ENCODE measurements around the gene NUTM1.
"Not testable (repeated sequence)": the region's sequence is repeated elsewhere in the genome, so short reads cannot be mapped to it uniquely, and the experiment has no call there.

NUTM1 gene

GRCh38 chr15:34330279-34330678 is 12.8 kb upstream of the NUTM1 start:
- H3K9ac ChIP-seq (ENCODE audit: low read depth, low read length) = no peak overlapping the region
- no peaks in the 10 kb centered on the region for H3K4me1 ChIP-seq (ENCODE audit: insufficient read depth, low read length)
- no peaks in the 10 kb centered on the region for H3K36me3 ChIP-seq (ENCODE audit: insufficient read depth, low read length)
- no peaks in the 10 kb centered on the region for H3K9me3 ChIP-seq (ENCODE audit: control insufficient read depth, insufficient read depth, low read length)

DNA sequence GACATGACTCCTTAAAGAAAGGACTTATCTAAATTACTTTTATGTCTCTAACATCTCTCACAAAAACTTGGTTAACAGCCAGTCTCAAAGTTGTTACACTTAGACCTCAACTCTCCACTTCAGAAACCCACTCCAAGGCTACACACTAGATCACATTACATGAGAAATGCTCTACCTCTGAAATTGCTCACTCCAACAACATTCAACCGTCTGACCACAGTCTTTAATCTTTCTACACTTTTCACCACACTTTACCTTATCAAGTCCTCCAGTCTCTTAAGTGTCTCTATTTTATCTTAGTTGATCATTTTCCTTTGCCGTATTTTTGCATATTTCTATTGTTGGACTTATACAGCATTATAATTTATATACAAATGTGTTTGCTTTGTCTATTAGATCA is 11.3 kb upstream of the NUTM1 start:
- Histone ChIP-seq H3K9me3 (ENCODE audit: control insufficient read depth, insufficient read depth, low read length) (no peaks in the 10 kb centered on the region), H3K4me1 (ENCODE audit: insufficient read depth, low read length) (no peaks in the 10 kb centered on the region), H3K36me3 (ENCODE audit: insufficient read depth, low read length) (no peaks in the 10 kb centered on the region), H3K9ac (ENCODE audit: low read depth, low read length) (no peak overlapping the region)

GRCh38 chr15:34332553-34333120 is 10.5 kb upstream of the NUTM1 start:
- Histone ChIP-seq H3K4me1 (ENCODE audit: insufficient read depth, low read length) (no peaks in the 10 kb centered on the region), H3K36me3 (ENCODE audit: insufficient read depth, low read length) (no peaks in the 10 kb centered on the region), H3K9ac (ENCODE audit: low read depth, low read length) (no peak overlapping the region), H3K9me3 (ENCODE audit: control insufficient read depth, insufficient read depth, low read length) (no peaks in the 10 kb centered on the region)

DNA sequence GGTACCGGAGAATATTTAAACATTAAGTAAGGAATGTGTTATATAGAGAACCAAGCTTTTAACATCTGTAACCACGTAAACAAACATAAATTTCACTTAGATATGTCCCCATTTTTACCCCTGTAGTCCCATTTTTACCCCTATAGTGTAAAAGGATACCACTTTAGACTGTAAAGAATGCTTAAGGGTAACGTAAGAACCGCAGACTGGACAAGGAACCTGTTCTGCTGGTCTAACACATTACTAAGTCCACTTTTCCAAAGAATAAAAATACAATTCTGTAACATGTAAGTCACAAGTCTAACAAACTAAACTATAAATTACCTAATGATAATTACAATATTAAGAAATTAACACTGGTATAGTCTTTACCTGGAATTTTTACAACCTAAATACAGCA is 8.4 kb upstream of the NUTM1 start:
- Histone ChIP-seq H3K36me3 (ENCODE audit: insufficient read depth, low read length) (no peaks in the 10 kb centered on the region), H3K4me1 (ENCODE audit: insufficient read depth, low read length) (no peaks in the 10 kb centered on the region), H3K9ac (ENCODE audit: low read depth, low read length) (no peak overlapping the region)

DNA sequence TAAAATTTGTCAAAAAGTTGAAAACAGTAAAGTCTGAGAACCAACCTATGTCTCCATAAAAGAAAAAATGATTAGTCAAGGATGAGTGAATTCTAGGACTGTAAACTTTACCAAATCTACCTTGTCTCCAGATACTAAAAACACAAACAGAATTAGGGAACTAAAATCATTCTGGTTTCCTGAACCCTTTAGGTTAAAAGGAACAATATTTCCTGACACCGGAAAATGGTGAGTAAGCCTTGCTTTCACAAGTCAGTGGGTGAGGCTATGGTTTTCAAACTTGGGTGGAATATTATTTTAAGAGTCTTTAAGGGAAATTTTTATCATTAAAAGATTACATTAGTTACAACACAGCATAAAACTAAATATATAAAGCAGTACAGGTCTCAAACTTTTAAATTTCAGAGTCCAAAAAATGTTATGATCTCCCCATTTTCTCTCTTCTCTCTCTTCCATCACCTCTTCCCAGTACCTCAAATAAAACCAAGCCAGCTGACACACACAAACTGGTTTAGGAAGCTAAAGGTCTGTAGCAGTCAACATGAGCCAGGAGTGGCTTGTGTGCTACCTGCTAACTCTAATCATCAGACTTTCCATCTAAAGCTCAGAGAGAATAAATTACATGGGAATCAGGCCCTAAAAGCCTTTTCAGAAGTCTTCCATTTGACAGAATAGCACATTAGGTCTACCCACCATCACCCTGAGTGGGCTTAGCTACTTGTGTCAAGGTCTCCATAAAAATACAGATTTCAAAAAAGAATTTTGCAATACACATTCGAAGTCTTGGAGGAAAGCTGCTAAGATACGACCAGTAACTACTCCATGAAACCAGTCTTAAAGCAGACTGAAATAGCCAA is 7.7 kb upstream of the NUTM1 start:
- Histone ChIP-seq H3K9ac (ENCODE audit: low read depth, low read length) (no peak overlapping the region), H3K36me3 (ENCODE audit: insufficient read depth, low read length) (no peaks in the 10 kb centered on the region), H3K9me3 (ENCODE audit: control insufficient read depth, insufficient read depth, low read length) (no peaks in the 10 kb centered on the region), H3K4me1 (ENCODE audit: insufficient read depth, low read length) (no peaks in the 10 kb centered on the region)

More for the DNA sequence above, 8.4 kb upstream of the NUTM1 start:
- H3K9me3 ChIP-seq (ENCODE audit: control insufficient read depth, insufficient read depth, low read length) = no peaks in the 10 kb centered on the region

DNA sequence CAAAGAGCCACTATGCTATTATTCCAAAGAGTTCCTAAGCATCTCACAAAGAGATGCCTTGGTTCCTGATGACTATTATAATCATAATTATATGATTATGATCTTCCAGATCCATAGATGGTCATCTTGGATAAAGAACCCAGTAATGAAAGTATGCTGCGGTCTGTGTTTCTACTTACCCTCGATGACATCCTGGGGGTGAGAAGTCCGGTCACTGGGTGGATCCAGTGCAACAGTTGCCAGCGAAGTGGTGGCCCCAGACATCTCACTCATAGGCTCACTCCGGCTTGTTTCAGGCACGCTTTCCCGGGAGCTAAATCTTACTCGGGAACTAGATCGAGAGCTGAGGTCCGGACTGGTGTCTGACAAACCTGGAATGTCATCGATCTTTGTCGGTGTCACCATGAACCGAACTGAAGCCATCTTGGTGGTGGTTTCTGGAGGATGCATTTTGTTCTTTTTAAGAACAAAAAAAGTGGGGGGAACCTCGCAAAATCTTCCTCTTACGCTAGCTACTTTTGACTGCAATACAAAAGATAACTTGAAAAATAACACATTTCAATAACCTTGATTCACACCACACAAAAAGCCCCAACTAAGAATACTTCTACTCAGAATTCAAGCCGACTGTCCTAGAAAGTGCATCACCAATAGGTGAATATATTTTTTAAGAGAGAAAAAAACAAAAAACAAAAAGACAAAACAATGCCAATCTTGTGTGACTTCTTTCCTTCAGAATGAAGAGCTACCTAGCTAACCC is 6.7 kb upstream of the NUTM1 start:
- H3K9ac ChIP-seq (ENCODE audit: low read depth, low read length) = peak overlapping the region; percentile 65
- 0 out of 2 replicates have a peak, but pooled peaks cover 2% of the 10 kb centered on the region for H3K36me3 ChIP-seq (ENCODE audit: insufficient read depth, low read length)
- H3K4me1 ChIP-seq (ENCODE audit: insufficient read depth, low read length) = no peaks in the 10 kb centered on the region
- no peaks in the 10 kb centered on the region for H3K9me3 ChIP-seq (ENCODE audit: control insufficient read depth, insufficient read depth, low read length)

DNA sequence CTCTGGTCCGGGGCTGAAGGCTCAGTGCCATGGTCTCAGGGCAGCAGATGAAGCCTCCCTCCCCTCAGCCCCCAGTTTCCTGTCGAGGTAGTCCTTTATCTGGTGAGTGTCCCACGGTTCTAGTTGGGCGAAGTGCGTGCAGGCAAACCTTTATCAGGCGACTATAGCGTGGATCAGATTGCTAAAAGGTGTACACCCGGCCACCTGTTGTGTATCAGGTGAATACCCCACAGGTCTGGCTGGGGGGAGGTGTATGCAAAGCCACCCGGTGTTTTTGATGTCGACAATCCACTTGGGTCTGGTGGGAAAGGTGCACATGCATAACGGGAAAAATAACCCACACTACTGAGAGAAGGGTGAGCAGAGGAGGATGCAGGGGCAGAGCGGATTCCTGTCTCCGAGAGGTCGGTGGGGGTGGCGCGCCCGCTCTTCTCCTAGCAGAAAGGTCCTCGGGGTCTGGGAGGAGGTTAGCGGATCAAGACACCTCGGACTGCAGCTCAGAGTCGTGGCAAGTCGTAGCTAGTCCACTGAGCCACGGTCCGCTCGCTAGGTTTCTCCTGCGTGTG is 6.0 kb upstream of the NUTM1 start:
- H3K9me3 ChIP-seq (ENCODE audit: control insufficient read depth, insufficient read depth, low read length) = no peaks in the 10 kb centered on the region
- peaks cover 5% of the 10 kb centered on the region; the same call in 1 of the 2 replicates for H3K36me3 ChIP-seq (ENCODE audit: insufficient read depth, low read length)
- no peaks in the 10 kb centered on the region; the same call in 1 of the 2 replicates for H3K4me1 ChIP-seq (ENCODE audit: insufficient read depth, low read length)
- peak overlapping the region; percentile 65 for H3K9ac ChIP-seq (ENCODE audit: low read depth, low read length)

- Histone ChIP-seq H3K9ac (ENCODE audit: low read depth, low read length) (peak within 1 kb of the TSS; percentile 65), H3K9me3 (ENCODE audit: control insufficient read depth, insufficient read depth, low read length) (no peaks in the 10 kb centered on the region), H3K4me1 (ENCODE audit: insufficient read depth, low read length) (no peaks in the 10 kb centered on the region; the same call in 1 of the 2 replicates), H3K36me3 (ENCODE audit: insufficient read depth, low read length) (peaks cover 5% of the 10 kb centered on the region; the same call in 1 of the 2 replicates)
These were observed 5.4 kb upstream of the NUTM1 start, which contains the start of gene SLC12A6 for GRCh38 chr15:34337557-34338306. Gene SLC12A6, minus strand, starts transcription at chr15:34337781. Its CDS starts 1,101 bp downstream, at chr15:34336680.

DNA sequence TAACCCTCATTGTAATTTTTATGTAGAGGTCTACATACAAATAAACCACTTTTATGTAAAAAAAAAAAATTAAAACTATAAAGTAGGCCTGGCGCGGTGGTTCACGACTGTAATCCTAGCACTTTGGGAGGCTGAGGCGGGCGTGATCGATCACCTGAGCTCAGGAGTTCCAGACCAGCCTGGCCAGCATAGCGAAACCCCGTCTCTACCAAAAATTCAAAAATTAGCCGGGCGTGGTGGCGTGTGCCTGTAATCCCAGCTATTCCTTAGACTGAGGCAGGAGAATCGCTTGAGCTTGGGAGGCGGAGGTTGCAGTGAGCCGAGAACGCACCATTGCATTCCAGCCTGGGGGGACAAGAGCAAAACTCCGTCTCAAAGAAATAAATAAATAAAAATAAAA is 4.8 kb upstream of the NUTM1 start:
- Histone ChIP-seq H3K9me3 (ENCODE audit: control insufficient read depth, insufficient read depth, low read length) (no peaks in the 10 kb centered on the region), H3K4me1 (ENCODE audit: insufficient read depth, low read length) (no peaks in the 10 kb centered on the region; the same call in 1 of the 2 replicates), H3K36me3 (ENCODE audit: insufficient read depth, low read length) (peaks cover 5% of the 10 kb centered on the region; the same call in 1 of the 2 replicates), H3K9ac (ENCODE audit: low read depth, low read length) (peak overlapping the region; percentile 65)

- no peaks in the 10 kb centered on the region for H3K9me3 ChIP-seq (ENCODE audit: control insufficient read depth, insufficient read depth, low read length)
- no peak overlapping the region for H3K9ac ChIP-seq (ENCODE audit: low read depth, low read length)
- H3K36me3 ChIP-seq (ENCODE audit: insufficient read depth, low read length) = peaks cover 5% of the 10 kb centered on the region; the same call in 1 of the 2 replicates
- no peaks in the 10 kb centered on the region; the same call in 1 of the 2 replicates for H3K4me1 ChIP-seq (ENCODE audit: insufficient read depth, low read length)
These were observed 3.2 kb upstream of the NUTM1 start for GRCh38 chr15:34339946-34340345.

DNA sequence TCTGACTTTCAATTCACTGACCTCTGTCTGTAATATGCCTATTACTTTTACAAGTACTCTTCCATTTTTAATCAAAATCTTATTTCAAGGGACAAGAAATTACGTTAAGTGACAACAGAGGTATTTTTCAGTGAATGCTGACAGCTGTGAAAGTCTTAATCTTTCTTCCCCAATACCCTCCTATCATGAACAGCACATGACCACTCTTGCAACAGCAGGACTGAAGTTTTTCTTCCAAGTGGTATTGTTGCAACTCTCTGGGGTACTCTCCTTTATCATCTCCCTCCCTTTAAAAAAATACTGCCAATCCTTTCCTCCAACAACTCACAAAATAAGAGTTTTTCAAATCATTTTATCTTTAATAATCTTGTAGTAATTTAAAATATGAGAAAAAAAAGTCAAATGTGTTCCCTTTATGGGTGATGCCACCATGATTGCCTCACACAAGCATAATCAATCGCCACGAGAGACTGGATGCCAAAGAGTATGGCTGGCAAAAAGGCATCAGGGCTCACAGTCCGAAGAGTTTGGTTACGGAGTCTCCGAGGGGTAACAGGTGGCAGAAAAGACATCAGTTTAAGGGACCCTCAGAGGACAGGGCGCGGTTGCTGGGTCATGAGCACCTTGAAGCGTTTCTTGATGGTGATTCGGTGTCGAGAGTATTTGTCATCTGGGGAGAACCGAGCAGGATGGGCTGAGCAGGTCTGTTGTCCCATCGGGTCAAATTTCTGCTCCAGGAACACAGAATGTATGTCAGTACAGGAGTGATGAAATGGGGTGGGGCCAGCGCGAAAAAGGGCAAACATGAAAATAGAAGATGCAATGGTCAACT is 1.5 kb upstream of the NUTM1 start:
- Histone ChIP-seq H3K9me3 (ENCODE audit: control insufficient read depth, insufficient read depth, low read length) (no peaks in the 10 kb centered on the region), H3K36me3 (ENCODE audit: insufficient read depth, low read length) (peaks cover 5% of the 10 kb centered on the region; the same call in 1 of the 2 replicates), H3K4me1 (ENCODE audit: insufficient read depth, low read length) (no peaks in the 10 kb centered on the region; the same call in 1 of the 2 replicates), H3K9ac (ENCODE audit: low read depth, low read length) (peak overlapping the region; percentile 72)

GRCh38 chr15:34342213-34342736 is 840 bp upstream of the NUTM1 start:
- peak overlapping the region; percentile 72 for H3K9ac ChIP-seq (ENCODE audit: low read depth, low read length)
- not testable (repeated sequence) for H3K36me3 ChIP-seq (ENCODE audit: insufficient read depth, low read length); H3K4me1 ChIP-seq (ENCODE audit: insufficient read depth, low read length); H3K9me3 ChIP-seq (ENCODE audit: control insufficient read depth, insufficient read depth, low read length)

Data from ES-I3 (cell line).